Liver (tissue), 3 donors: Measurements from ENCODE around the gene SPTBN5.

ENCODE experiments used
- EGR1 ChIP-seq, 2 donors: IDR thresholded peaks; 2 replicates each; pipeline ENCODE4 v1.6.1; 2016 to 2018; ENCODE audit warnings: antibody characterized with exemption in 2 of 2, low read depth in 2 of 2
- GABPA ChIP-seq, 2 donors: IDR thresholded peaks in 1 of 2; conservative IDR thresholded peaks in 1 of 2; 2 replicates each; pipeline ENCODE4 v1.6.1; 2016; ENCODE audit warnings: antibody characterized with exemption in 2 of 2, mild to moderate bottlenecking in 1 of 2, moderate library complexity in 1 of 2
- HNF4G ChIP-seq: IDR thresholded peaks from 2 replicates; pipeline ENCODE4 v1.6.1; 2016; ENCODE audit warnings: antibody characterized with exemption
- RAD21 ChIP-seq, 2 donors: IDR thresholded peaks; 2 replicates each; pipeline ENCODE4 v1.6.1; 2016; ENCODE audit warnings: antibody characterized with exemption in 2 of 2, mild to moderate bottlenecking in 2 of 2
- TAF1 ChIP-seq: conservative IDR thresholded peaks from 2 replicates; pipeline ENCODE4 v1.6.1; 2016; ENCODE audit warnings: antibody characterized with exemption, mild to moderate bottlenecking
- YY1 ChIP-seq: IDR thresholded peaks from 2 replicates; pipeline ENCODE4 v1.6.1; 2016; ENCODE audit warnings: antibody characterized with exemption, mild to moderate bottlenecking
- TF ChIP-seq, protein P1 (sequence below): IDR thresholded peaks from 2 replicates; pipeline ENCODE4 v1.6.1; 2016; ENCODE audit warnings: antibody characterized with exemption, mild to moderate bottlenecking
- TF ChIP-seq, protein P2 (sequence below): fragments of 150-350 bp; IDR thresholded peaks from 2 replicates; pipeline ENCODE4 v1.5.1; 2017; ENCODE audit warnings: improper control_type of control experiment, low read depth, low read length; ENCODE audit not compliant: missing input control
- TF ChIP-seq, protein P3 (sequence below): IDR thresholded peaks from 2 replicates; pipeline ENCODE4 v1.6.1; 2016; ENCODE audit warnings: antibody characterized with exemption
- TF ChIP-seq, protein P4 (sequence below): IDR thresholded peaks from 2 replicates; pipeline ENCODE4 v1.6.1; 2016; ENCODE audit warnings: antibody characterized with exemption
- donor health status: healthy.
- donor health status: healthy.

DNA sequence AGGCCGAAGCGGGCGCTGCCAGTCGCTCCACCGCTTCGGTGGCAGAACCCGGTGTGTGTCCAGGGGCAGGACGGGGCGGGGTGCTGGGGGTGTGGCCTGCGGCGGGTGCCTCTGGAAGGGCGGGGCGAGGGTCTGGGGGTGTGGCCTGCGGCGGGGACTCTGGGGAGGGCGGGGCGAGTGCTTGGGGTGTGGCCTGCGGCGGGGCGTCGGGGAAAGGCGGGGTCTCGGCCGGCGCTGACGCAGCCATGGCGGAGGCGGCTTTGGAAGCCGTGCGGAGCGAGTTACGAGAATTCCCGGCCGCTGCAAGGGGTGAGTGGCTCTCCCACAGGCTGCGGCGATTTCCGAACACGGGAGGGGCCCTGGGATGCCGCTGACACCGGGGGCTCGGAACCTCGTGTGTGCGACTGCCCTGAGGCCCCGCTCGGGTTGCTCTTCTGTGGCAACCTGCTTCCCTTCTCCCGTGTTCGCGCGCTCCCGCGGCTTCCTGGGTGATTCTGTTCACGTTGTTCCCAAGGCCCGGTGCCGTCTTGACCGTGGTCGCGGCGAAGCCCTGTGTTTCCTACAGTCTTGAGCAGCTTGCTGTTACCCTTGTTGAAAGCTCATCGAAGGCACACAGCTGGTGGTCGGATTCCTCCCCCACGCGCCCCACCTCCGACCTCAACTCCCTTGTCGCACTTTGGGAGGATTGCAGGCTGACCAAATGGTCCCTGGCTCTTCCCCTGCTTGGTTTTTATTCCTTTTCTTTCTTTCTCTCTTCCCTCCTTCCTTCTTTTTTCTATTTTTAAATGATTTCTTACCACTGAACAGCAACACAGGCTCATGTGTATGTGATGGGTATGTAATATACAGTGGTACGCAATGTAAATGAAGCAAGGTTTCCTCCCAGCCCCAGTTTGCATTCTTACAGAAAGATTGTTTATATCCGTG is 65.7 kb downstream of the SPTBN5 start, which contains the start of gene JMJD7:
- TF ChIP-seq, protein P1, sequence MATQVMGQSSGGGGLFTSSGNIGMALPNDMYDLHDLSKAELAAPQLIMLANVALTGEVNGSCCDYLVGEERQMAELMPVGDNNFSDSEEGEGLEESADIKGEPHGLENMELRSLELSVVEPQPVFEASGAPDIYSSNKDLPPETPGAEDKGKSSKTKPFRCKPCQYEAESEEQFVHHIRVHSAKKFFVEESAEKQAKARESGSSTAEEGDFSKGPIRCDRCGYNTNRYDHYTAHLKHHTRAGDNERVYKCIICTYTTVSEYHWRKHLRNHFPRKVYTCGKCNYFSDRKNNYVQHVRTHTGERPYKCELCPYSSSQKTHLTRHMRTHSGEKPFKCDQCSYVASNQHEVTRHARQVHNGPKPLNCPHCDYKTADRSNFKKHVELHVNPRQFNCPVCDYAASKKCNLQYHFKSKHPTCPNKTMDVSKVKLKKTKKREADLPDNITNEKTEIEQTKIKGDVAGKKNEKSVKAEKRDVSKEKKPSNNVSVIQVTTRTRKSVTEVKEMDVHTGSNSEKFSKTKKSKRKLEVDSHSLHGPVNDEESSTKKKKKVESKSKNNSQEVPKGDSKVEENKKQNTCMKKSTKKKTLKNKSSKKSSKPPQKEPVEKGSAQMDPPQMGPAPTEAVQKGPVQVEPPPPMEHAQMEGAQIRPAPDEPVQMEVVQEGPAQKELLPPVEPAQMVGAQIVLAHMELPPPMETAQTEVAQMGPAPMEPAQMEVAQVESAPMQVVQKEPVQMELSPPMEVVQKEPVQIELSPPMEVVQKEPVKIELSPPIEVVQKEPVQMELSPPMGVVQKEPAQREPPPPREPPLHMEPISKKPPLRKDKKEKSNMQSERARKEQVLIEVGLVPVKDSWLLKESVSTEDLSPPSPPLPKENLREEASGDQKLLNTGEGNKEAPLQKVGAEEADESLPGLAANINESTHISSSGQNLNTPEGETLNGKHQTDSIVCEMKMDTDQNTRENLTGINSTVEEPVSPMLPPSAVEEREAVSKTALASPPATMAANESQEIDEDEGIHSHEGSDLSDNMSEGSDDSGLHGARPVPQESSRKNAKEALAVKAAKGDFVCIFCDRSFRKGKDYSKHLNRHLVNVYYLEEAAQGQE: no peak
- TF ChIP-seq, protein P2, sequence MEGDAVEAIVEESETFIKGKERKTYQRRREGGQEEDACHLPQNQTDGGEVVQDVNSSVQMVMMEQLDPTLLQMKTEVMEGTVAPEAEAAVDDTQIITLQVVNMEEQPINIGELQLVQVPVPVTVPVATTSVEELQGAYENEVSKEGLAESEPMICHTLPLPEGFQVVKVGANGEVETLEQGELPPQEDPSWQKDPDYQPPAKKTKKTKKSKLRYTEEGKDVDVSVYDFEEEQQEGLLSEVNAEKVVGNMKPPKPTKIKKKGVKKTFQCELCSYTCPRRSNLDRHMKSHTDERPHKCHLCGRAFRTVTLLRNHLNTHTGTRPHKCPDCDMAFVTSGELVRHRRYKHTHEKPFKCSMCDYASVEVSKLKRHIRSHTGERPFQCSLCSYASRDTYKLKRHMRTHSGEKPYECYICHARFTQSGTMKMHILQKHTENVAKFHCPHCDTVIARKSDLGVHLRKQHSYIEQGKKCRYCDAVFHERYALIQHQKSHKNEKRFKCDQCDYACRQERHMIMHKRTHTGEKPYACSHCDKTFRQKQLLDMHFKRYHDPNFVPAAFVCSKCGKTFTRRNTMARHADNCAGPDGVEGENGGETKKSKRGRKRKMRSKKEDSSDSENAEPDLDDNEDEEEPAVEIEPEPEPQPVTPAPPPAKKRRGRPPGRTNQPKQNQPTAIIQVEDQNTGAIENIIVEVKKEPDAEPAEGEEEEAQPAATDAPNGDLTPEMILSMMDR: no peak
- TF ChIP-seq GABPA (IDR thresholded peaks at IDR 0.05 in 1 of 2, conservative IDR thresholded peaks at IDR 0.05 in 1 of 2): no peak
- TF ChIP-seq, protein P3, sequence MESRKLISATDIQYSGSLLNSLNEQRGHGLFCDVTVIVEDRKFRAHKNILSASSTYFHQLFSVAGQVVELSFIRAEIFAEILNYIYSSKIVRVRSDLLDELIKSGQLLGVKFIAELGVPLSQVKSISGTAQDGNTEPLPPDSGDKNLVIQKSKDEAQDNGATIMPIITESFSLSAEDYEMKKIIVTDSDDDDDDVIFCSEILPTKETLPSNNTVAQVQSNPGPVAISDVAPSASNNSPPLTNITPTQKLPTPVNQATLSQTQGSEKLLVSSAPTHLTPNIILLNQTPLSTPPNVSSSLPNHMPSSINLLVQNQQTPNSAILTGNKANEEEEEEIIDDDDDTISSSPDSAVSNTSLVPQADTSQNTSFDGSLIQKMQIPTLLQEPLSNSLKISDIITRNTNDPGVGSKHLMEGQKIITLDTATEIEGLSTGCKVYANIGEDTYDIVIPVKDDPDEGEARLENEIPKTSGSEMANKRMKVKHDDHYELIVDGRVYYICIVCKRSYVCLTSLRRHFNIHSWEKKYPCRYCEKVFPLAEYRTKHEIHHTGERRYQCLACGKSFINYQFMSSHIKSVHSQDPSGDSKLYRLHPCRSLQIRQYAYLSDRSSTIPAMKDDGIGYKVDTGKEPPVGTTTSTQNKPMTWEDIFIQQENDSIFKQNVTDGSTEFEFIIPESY: no peak
- TF ChIP-seq TAF1: no peak
- TF ChIP-seq RAD21 (IDR thresholded peaks at IDR 0.05): peak in 1 of 2 donors; percentile 44
- peak; percentile 86 for TF ChIP-seq YY1
- TF ChIP-seq, protein P4, sequence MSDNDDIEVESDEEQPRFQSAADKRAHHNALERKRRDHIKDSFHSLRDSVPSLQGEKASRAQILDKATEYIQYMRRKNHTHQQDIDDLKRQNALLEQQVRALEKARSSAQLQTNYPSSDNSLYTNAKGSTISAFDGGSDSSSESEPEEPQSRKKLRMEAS: no peak
- no peak for TF ChIP-seq HNF4G
- no peak for TF ChIP-seq EGR1 (IDR thresholded peaks at IDR 0.05; ENCODE audit: low read depth in 2 of 2)
